Neuronal stem cell (in vitro differentiated cells): ENCODE data around the gene PLD1.

Experiments used
- DNase-seq: peaks from one replicate; pipeline ENCODE4 v3.0.0-alpha.2; 2013; ENCODE audit warnings: low spot score
- H2AFZ ChIP-seq: one replicate; pipeline ENCODE4 v1.6.1; 2013; ENCODE audit warnings: mild to moderate bottlenecking, low read length, inconsistent platforms
- H2AK5ac ChIP-seq: 2 replicates; pipeline ENCODE4 v1.6.1; 2013; ENCODE audit warnings: low read depth, mild to moderate bottlenecking, inconsistent platforms, low read length, moderate library complexity, mixed read lengths
- H2BK120ac ChIP-seq: 2 replicates; pipeline ENCODE4 v1.6.1; 2013; ENCODE audit warnings: low read depth, mild to moderate bottlenecking, inconsistent platforms, low read length, moderate library complexity, mixed read lengths
- H2BK12ac ChIP-seq: one replicate; pipeline ENCODE4 v1.6.1; 2013; ENCODE audit warnings: low read length, inconsistent platforms
- H2BK15ac ChIP-seq: 2 replicates; pipeline ENCODE4 v1.6.1; 2013; ENCODE audit warnings: mild to moderate bottlenecking, low read length, inconsistent platforms, mixed read lengths
- H2BK5ac ChIP-seq: one replicate; pipeline ENCODE4 v1.6.1; 2013; ENCODE audit warnings: inconsistent platforms, mild to moderate bottlenecking, low read length, moderate library complexity
- H3K14ac ChIP-seq: one replicate; pipeline ENCODE4 v1.6.1; 2013; ENCODE audit warnings: low read length, inconsistent platforms
- H3K18ac ChIP-seq: 2 replicates; pipeline ENCODE4 v1.6.1; 2013; ENCODE audit warnings: low read length, inconsistent platforms
- H3K23ac ChIP-seq: 2 replicates; pipeline ENCODE4 v1.6.1; 2013; ENCODE audit warnings: low read depth, mild to moderate bottlenecking, mixed read lengths, low read length, inconsistent platforms; ENCODE audit not compliant: poor library complexity
- H3K27ac ChIP-seq: replicated peaks from 3 replicates; pipeline ENCODE4 v1.5.1; 2013; ENCODE audit warnings: low read length, inconsistent platforms
- H3K27me3 ChIP-seq, 3 experiments: 2 replicates each; pipeline ENCODE4 v1.6.1; 2013; ENCODE audit warnings: low read length in 3 of 3, mild to moderate bottlenecking in 2 of 3, inconsistent platforms in 1 of 3, low read depth in 1 of 3, mixed read lengths in 1 of 3, moderate library complexity in 1 of 3; ENCODE audit not compliant: control insufficient read depth in 3 of 3, insufficient read depth in 3 of 3
- H3K36me3 ChIP-seq, 2 donors: replicated peaks in 1 of 2; 2 replicates each; pipeline ENCODE4 v1.6.1; 2013; ENCODE audit warnings: low read length in 2 of 2; ENCODE audit not compliant: control insufficient read depth in 2 of 2, insufficient read depth in 2 of 2
- H3K4ac ChIP-seq: 2 replicates; pipeline ENCODE4 v1.6.1; 2013; ENCODE audit warnings: inconsistent platforms, mild to moderate bottlenecking, low read length, moderate library complexity
- H3K4me1 ChIP-seq, 2 donors: 1 replicate in 1 of 2; 2 replicates in 1 of 2; pipeline ENCODE4 v1.6.1; 2013; ENCODE audit warnings: low read length in 2 of 2, low read depth in 1 of 2; ENCODE audit not compliant: control insufficient read depth in 2 of 2, insufficient read depth in 1 of 2
- H3K4me2 ChIP-seq: one replicate; pipeline ENCODE4 v1.6.1; 2013; ENCODE audit warnings: mild to moderate bottlenecking, low read length, inconsistent platforms; ENCODE audit not compliant: insufficient read depth, poor library complexity, severe bottlenecking
- H3K4me3 ChIP-seq, 2 donors: 2 replicates each; pipeline ENCODE4 v1.5.1; 2013; ENCODE audit warnings: low read length in 2 of 2, mild to moderate bottlenecking in 2 of 2, inconsistent platforms in 1 of 2, moderate library complexity in 1 of 2
- H3K79me1 ChIP-seq: one replicate; pipeline ENCODE4 v1.6.1; 2013; ENCODE audit warnings: low read depth, mild to moderate bottlenecking, inconsistent platforms, low read length, moderate library complexity
- H3K9ac ChIP-seq: one replicate; pipeline ENCODE4 v1.6.1; 2013; ENCODE audit warnings: mild to moderate bottlenecking, low read depth, low read length, inconsistent platforms; ENCODE audit not compliant: poor library complexity
- H3K9me3 ChIP-seq, 2 donors: replicated peaks in 1 of 2; 2 replicates each; pipeline versions ENCODE3 to v1.6.1; 2013; ENCODE audit warnings: low read length in 2 of 2, mild to moderate bottlenecking in 2 of 2, inconsistent platforms in 1 of 2, low read depth in 1 of 2, mixed read lengths in 1 of 2, moderate library complexity in 1 of 2; ENCODE audit not compliant: control insufficient read depth in 2 of 2, insufficient read depth in 1 of 2
- H4K8ac ChIP-seq: one replicate; pipeline ENCODE4 v1.6.1; 2013; ENCODE audit warnings: low read depth, mild to moderate bottlenecking, inconsistent platforms, low read length, moderate library complexity
- H4K91ac ChIP-seq: one replicate; pipeline ENCODE4 v1.6.1; 2013; ENCODE audit warnings: low read length, low read depth, mild to moderate bottlenecking, inconsistent platforms; ENCODE audit not compliant: poor library complexity
- WGBS, 2 donors: extraction: QIAGEN DNeasy Blood & Tissue Kit; methylation state at CpG; one replicate each; pipeline ENCODE4 v1.1.7; 2013; ENCODE audit warnings: missing lambda C conversion rate in 2 of 2, mixed read lengths in 1 of 2; ENCODE audit not compliant: insufficient read length in 2 of 2, insufficient replicate concordance in 1 of 2; ENCODE audit errors: extremely low coverage in 2 of 2; 5-methylcytosine and 5-hydroxymethylcytosine counted together

Gene PLD1

GRCh38 chr3:171653701-171654100 is 156.6 kb downstream of the PLD1 start:
- Histone ChIP-seq H3K4me2 (no peak overlapping the region), H2AK5ac (no peak overlapping the region), H2BK15ac (no peak overlapping the region), H3K18ac (no peak overlapping the region), H3K4me3 (no peak overlapping the region), H2BK12ac (no peak overlapping the region), H4K8ac (no peak overlapping the region), H2BK120ac (no peak overlapping the region), H3K27ac (no peak overlapping the region), H3K9me3 (no peaks in the 10 kb centered on the region), H2BK5ac (no peak overlapping the region), H3K14ac (no peak overlapping the region), H2AFZ (no peak overlapping the region), H3K4ac (no peak overlapping the region), H3K79me1 (no peaks in the 10 kb centered on the region), H3K27me3 (no peaks in the 10 kb centered on the region), H3K4me1 (no peaks in the 10 kb centered on the region), H3K9ac (no peak overlapping the region), H3K36me3 (no peaks in the 10 kb centered on the region), H4K91ac (no peak overlapping the region), H3K23ac (no peak overlapping the region)
- no peak for DNase-seq
- no CpG with 5 or more reads among the region's 6 CpGs for WGBS, 2 donors

DNA sequence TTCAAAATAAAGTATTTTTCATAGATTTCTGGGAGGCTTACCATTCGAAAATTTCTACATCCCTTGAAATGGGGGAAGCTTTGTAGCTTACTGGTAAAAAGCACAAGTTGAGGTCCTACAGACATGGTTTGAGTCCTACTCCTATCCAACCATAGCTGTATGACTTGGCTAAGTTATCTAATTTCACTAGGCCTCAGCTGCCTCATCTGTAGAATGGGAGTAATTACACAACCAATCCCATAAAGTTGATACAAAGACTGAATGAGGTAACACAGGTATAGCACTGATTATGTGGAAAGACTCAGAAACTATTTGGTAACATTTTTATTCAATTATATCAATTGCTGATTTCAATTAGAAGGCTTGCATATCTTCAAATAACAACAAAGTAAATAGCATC is 157.4 kb downstream of the PLD1 start:
- WGBS, 2 donors, result no CpG with 5 or more reads among the region's 1 CpG
- Histone ChIP-seq H3K27me3 (no peaks in the 10 kb centered on the region), H4K8ac (no peak overlapping the region), H3K9me3 (no peaks in the 10 kb centered on the region), H2BK120ac (no peak overlapping the region), H3K18ac (no peak overlapping the region), H2BK12ac (no peak overlapping the region), H2BK5ac (no peak overlapping the region), H3K14ac (no peak overlapping the region), H4K91ac (no peak overlapping the region), H3K4me1 (no peaks in the 10 kb centered on the region), H3K23ac (no peak overlapping the region), H3K27ac (no peak overlapping the region), H2AK5ac (no peak overlapping the region), H3K4me2 (no peak overlapping the region), H3K4me3 (no peak overlapping the region), H2BK15ac (no peak overlapping the region), H3K4ac (no peak overlapping the region), H2AFZ (no peak overlapping the region), H3K79me1 (no peaks in the 10 kb centered on the region), H3K36me3 (no peaks in the 10 kb centered on the region), H3K9ac (no peak overlapping the region)
- DNase-seq, result no peak

DNA sequence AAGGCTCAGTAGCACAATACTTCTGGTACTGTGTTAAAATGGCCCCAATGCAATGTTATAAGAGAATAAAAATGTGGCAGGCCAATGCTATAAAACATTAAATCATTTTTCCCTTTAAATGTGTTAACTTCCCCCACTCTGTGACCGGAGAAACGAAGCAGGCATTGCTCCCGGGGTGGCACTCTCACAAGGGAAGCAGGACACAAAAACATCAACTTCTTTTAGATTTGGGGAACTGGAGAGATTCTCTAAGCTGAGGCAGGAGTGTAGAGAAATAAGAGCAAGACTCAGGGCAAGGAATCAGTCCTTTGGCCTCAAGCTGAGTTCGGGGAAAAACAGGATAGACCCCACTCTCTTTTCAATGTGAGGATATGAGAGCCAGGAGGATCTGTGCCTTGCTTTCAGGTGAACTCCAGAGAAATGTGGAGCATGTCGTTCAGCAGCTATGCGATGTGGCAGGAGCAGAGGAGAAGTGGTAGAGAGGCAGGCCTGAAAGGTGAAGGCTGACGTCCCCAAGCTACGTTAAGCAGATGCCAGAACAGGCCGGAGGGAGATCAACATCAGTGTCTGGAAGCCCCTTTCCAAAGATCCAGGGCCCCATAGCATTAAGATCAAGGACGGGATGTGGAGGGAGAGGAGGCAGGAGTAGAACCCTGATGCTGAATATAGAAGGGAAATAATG is 160.2 kb downstream of the PLD1 start:
- Histone ChIP-seq H3K27me3 (no peaks in the 10 kb centered on the region), H3K4me2 (no peak overlapping the region)

GRCh38 chr3:171649267-171649666 is 161.0 kb downstream of the PLD1 start:
- no peak overlapping the region for H3K4me3 ChIP-seq
- no peak overlapping the region for H4K91ac ChIP-seq
- no peak for DNase-seq
- H3K4ac ChIP-seq, result no peak overlapping the region
- no peak overlapping the region for H4K8ac ChIP-seq
- H3K27ac ChIP-seq, result no peak overlapping the region
- no peak overlapping the region for H3K4me2 ChIP-seq
- no CpG with 5 or more reads among the region's 4 CpGs for WGBS, 2 donors
- no peak overlapping the region for H3K23ac ChIP-seq
- H2BK15ac ChIP-seq, result no peak overlapping the region
- no peak overlapping the region for H2BK12ac ChIP-seq
- no peaks in the 10 kb centered on the region for H3K36me3 ChIP-seq
- no peak overlapping the region for H3K18ac ChIP-seq
- H3K14ac ChIP-seq, result no peak overlapping the region
- H3K27me3 ChIP-seq, result no peaks in the 10 kb centered on the region
- no peak overlapping the region for H2AFZ ChIP-seq
- H2BK120ac ChIP-seq, result no peak overlapping the region
- no peak overlapping the region for H3K9ac ChIP-seq
- peaks cover 0 to 3% of the 10 kb centered on the region in 2 donors for H3K9me3 ChIP-seq
- no peaks in the 10 kb centered on the region for H3K4me1 ChIP-seq
- H2AK5ac ChIP-seq, result no peak overlapping the region
- no peaks in the 10 kb centered on the region for H3K79me1 ChIP-seq
- no peak overlapping the region for H2BK5ac ChIP-seq

More for the DNA sequence above, 160.2 kb downstream of the PLD1 start:
- Histone ChIP-seq H3K27ac (no peak overlapping the region), H3K4ac (no peak overlapping the region), H3K79me1 (no peaks in the 10 kb centered on the region), H4K91ac (no peak overlapping the region), H3K4me3 (no peak overlapping the region), H2BK120ac (no peak overlapping the region), H3K36me3 (no peaks in the 10 kb centered on the region), H3K23ac (no peak overlapping the region), H3K9ac (no peak overlapping the region), H3K4me1 (no peaks in the 10 kb centered on the region), H2BK15ac (no peak overlapping the region), H4K8ac (no peak overlapping the region), H2AFZ (peak overlapping the region; percentile 46), H2AK5ac (no peak overlapping the region), H3K9me3 (no peaks in the 10 kb centered on the region), H2BK12ac (no peak overlapping the region), H2BK5ac (no peak overlapping the region), H3K18ac (no peak overlapping the region), H3K14ac (no peak overlapping the region)
- DNase-seq, result no peak
- no CpG with 5 or more reads among the region's 10 CpGs for WGBS, 2 donors
